H9 (cell line): ENCODE measurements around the gene KIF12. TPM values are rescaled to one million over a fixed set of nuclear protein-coding genes. Genes with fewer than 3 reads are reported as not detected.

Experiments
- DNase-seq: peaks from one replicate; pipeline ENCODE4 v3.0.0-alpha.2; 2017
- H2AFZ ChIP-seq: one replicate; pipeline ENCODE4 v1.6.1; 2013; ENCODE audit warnings: mild to moderate bottlenecking, low read length, control low read depth, moderate library complexity
- H2AK5ac ChIP-seq: 2 replicates; pipeline ENCODE4 v1.6.1; 2013; ENCODE audit warnings: low read length, control low read depth, mixed read lengths; ENCODE audit not compliant: insufficient read length
- H2BK120ac ChIP-seq: one replicate; pipeline ENCODE4 v1.6.1; 2013; ENCODE audit warnings: low read depth, mild to moderate bottlenecking, low read length, control low read depth, inconsistent platforms; ENCODE audit not compliant: poor library complexity, severe bottlenecking
- H2BK12ac ChIP-seq: 2 replicates; pipeline ENCODE4 v1.6.1; 2013; ENCODE audit warnings: low read length, control low read depth, mixed read lengths, low read depth; ENCODE audit not compliant: insufficient read length
- H2BK15ac ChIP-seq: 2 replicates; pipeline ENCODE4 v1.6.1; 2013; ENCODE audit warnings: low read depth, low read length, control low read depth
- H2BK20ac ChIP-seq: one replicate; pipeline ENCODE4 v1.6.1; 2013; ENCODE audit warnings: low read depth, mild to moderate bottlenecking, low read length, control low read depth, inconsistent platforms; ENCODE audit not compliant: poor library complexity, severe bottlenecking
- H2BK5ac ChIP-seq: 2 replicates; pipeline ENCODE4 v1.6.1; 2013; ENCODE audit warnings: low read length, control low read depth, mixed read lengths; ENCODE audit not compliant: insufficient read length
- H3K14ac ChIP-seq: 2 replicates; pipeline ENCODE4 v1.6.1; 2013; ENCODE audit warnings: low read length, control low read depth; ENCODE audit not compliant: insufficient read depth
- H3K18ac ChIP-seq: 2 replicates; pipeline ENCODE4 v1.6.1; 2013; ENCODE audit warnings: low read depth, mild to moderate bottlenecking, mixed read lengths, low read length, control low read depth; ENCODE audit not compliant: insufficient read length
- H3K23ac ChIP-seq: 2 replicates; pipeline ENCODE4 v1.6.1; 2013; ENCODE audit warnings: low read length, control low read depth, mixed read lengths, low read depth; ENCODE audit not compliant: insufficient read length
- H3K23me2 ChIP-seq: 2 replicates; pipeline ENCODE4 v1.6.1; 2013; ENCODE audit warnings: low read depth, mild to moderate bottlenecking, mixed read lengths, low read length, control low read depth; ENCODE audit not compliant: insufficient read length, poor library complexity, severe bottlenecking
- H3K27ac ChIP-seq: 2 replicates; pipeline ENCODE4 v1.5.1; 2013; ENCODE audit warnings: low read length, control low read depth, mixed read lengths, low read depth; ENCODE audit not compliant: insufficient read length
- H3K27me3 ChIP-seq: 2 replicates; pipeline ENCODE4 v1.6.1; 2013; ENCODE audit warnings: low read length, control low read depth, inconsistent platforms; ENCODE audit not compliant: insufficient read depth
- H3K4ac ChIP-seq: 2 replicates; pipeline ENCODE4 v1.6.1; 2013; ENCODE audit warnings: low read depth, mild to moderate bottlenecking, control low read depth, inconsistent platforms, low read length, moderate library complexity
- H3K4me1 ChIP-seq: 2 replicates; pipeline ENCODE4 v1.6.1; 2013; ENCODE audit warnings: low read length, control low read depth, inconsistent platforms; ENCODE audit not compliant: insufficient read depth
- H3K4me2 ChIP-seq: 2 replicates; pipeline ENCODE4 v1.6.1; 2013; ENCODE audit warnings: low read length, control low read depth, mixed read lengths; ENCODE audit not compliant: insufficient read length, insufficient read depth
- H3K56ac ChIP-seq: 2 replicates; pipeline ENCODE4 v1.6.1; 2013; ENCODE audit warnings: low read depth, mild to moderate bottlenecking, mixed read lengths, low read length, control low read depth; ENCODE audit not compliant: insufficient read length
- H3K79me1 ChIP-seq: 2 replicates; pipeline ENCODE4 v1.6.1; 2013; ENCODE audit warnings: low read depth, mild to moderate bottlenecking, moderate library complexity, low read length, control low read depth, inconsistent platforms; ENCODE audit not compliant: insufficient read depth, poor library complexity, severe bottlenecking
- H3K79me2 ChIP-seq: 2 replicates; pipeline ENCODE4 v1.6.1; 2013; ENCODE audit warnings: low read length, control low read depth, inconsistent platforms; ENCODE audit not compliant: insufficient read depth
- H3K9ac ChIP-seq: 2 replicates; pipeline ENCODE4 v1.6.1; 2013; ENCODE audit warnings: low read length, control low read depth, mixed read lengths; ENCODE audit not compliant: insufficient read length; ENCODE audit errors: extremely low read depth
- H3K9me3 ChIP-seq: one replicate; pipeline ENCODE4 v1.6.1; 2013; ENCODE audit warnings: low read depth, low read length, inconsistent platforms; ENCODE audit not compliant: control insufficient read depth
- H3T11ph ChIP-seq: one replicate; pipeline ENCODE4 v1.6.1; 2013; ENCODE audit warnings: mild to moderate bottlenecking, low read length, control low read depth, inconsistent platforms
- H4K20me1 ChIP-seq: one replicate; pipeline ENCODE4 v1.6.1; 2013; ENCODE audit not compliant: control insufficient read depth, insufficient read length, insufficient read depth
- H4K5ac ChIP-seq: 2 replicates; pipeline ENCODE4 v1.6.1; 2013; ENCODE audit warnings: low read depth, mild to moderate bottlenecking, mixed read lengths, low read length, control low read depth; ENCODE audit not compliant: insufficient read length
- H4K8ac ChIP-seq: replicated peaks from 2 replicates; pipeline ENCODE4 v1.6.1; 2013; ENCODE audit warnings: low read length, control low read depth, mixed read lengths, low read depth; ENCODE audit not compliant: insufficient read length
- H4K91ac ChIP-seq: 2 replicates; pipeline ENCODE4 v1.6.1; 2013; ENCODE audit warnings: low read depth, mild to moderate bottlenecking, moderate library complexity, mixed read lengths, low read length, control low read depth; ENCODE audit not compliant: insufficient read length
- H3K27ac Mint-ChIP-seq, 3 experiments: 2 replicates in 2 of 3; 3 replicates in 1 of 3; pipeline ENCODE4 v1.8.0; 2020 to 2021; ENCODE audit warnings: mixed read lengths in 3 of 3, mild to moderate bottlenecking in 1 of 3, moderate library complexity in 1 of 3
- H3K27me3 Mint-ChIP-seq: 2 replicates; pipeline ENCODE4 v1.8.0; 2021; ENCODE audit warnings: low read depth, mild to moderate bottlenecking, moderate library complexity, mixed read lengths
- H3K36me3 Mint-ChIP-seq, 3 experiments: 2 replicates in 2 of 3; 3 replicates in 1 of 3; pipeline ENCODE4 v1.8.0; 2020 to 2021; ENCODE audit warnings: low read depth in 3 of 3, mixed read lengths in 3 of 3; ENCODE audit not compliant: insufficient read depth in 1 of 3
- H3K4me1 Mint-ChIP-seq, 2 experiments: 2 replicates each; pipeline ENCODE4 v1.8.0; 2020; ENCODE audit warnings: mixed read lengths in 2 of 2
- H3K4me3 Mint-ChIP-seq, 2 experiments: 2 replicates in 1 of 2; 3 replicates in 1 of 2; pipeline ENCODE4 v1.8.0; 2020 to 2021; ENCODE audit warnings: mild to moderate bottlenecking in 2 of 2, mixed read lengths in 2 of 2, moderate library complexity in 1 of 2
- H3K9me3 Mint-ChIP-seq, 2 experiments: 2 replicates in 1 of 2; 3 replicates in 1 of 2; pipeline ENCODE4 v1.8.0; 2020; ENCODE audit warnings: mild to moderate bottlenecking in 2 of 2, mixed read lengths in 2 of 2, moderate library complexity in 1 of 2
- WGBS: extraction: QIAGEN DNeasy Blood & Tissue Kit; methylation state at CpG from one replicate; pipeline ENCODE4 v1.1.7; 2013; ENCODE audit warnings: missing lambda C conversion rate, low lambda C conversion rate, mixed read lengths; ENCODE audit not compliant: insufficient read length; ENCODE audit errors: extremely low coverage; 5-methylcytosine and 5-hydroxymethylcytosine counted together
- total RNA-seq: library from RNA; stranded (reverse); gene quantifications from 2 replicates; pipeline ENCODE4 v1.2.1, GENCODE V29; 2021
- TF ChIP-seq, protein P1 (sequence below): fragments of 200-600 bp; sonication (generic); conservative IDR thresholded peaks from 3 replicates; pipeline ENCODE4 v1.8.0; 2021; ENCODE audit warnings: antibody characterized with exemption, mild to moderate bottlenecking

Gene KIF12
- total RNA-seq, 1 experiment from 2014 or later = 3.3 TPM

DNA sequence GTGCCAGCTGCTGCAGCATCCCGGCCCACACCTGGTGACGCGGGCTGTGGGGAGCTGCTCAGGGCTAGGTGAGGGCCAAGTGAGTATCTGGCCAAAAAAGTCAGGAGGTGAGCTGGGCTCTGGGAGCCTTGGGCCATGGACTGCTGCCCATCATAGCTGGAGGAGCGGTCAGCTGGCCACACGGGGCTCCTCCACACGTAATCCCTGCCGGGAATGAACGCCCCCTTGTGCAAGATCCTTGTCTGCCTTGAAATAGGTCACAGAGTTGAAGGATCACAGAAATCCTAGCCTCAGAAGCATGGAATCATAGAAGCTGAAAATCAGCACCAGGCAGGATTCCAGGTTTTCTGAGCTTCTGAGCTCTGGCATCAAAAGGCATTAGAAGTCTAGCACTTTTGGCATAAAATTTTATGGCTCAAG, 39.5 kb upstream of the KIF12 start:
- Histone ChIP-seq H2BK5ac (no peak overlapping the region), H2AK5ac (no peak overlapping the region), H3K79me1 (no peaks in the 10 kb centered on the region), H4K5ac (no peak overlapping the region), H2BK120ac (no peak overlapping the region), H3K14ac (no peak overlapping the region; the same call in 1 of the 2 replicates), H4K20me1 (no peaks in the 10 kb centered on the region), H3K23me2 (no peaks in the 10 kb centered on the region), H3K4me1 (no peaks in the 10 kb centered on the region), H3K27ac (no peak overlapping the region), H3K56ac (no peak overlapping the region), H3K27me3 (no peaks in the 10 kb centered on the region; the same call in 1 of the 2 replicates), H2BK15ac (no peak overlapping the region), H3K9me3 (no peaks in the 10 kb centered on the region), H4K91ac (no peak overlapping the region), H3K4me2 (no peak overlapping the region), H3T11ph (no peak overlapping the region), H2AFZ (no peak overlapping the region), H3K23ac (no peak overlapping the region), H2BK12ac (no peak overlapping the region), H3K79me2 (no peaks in the 10 kb centered on the region), H3K4ac (no peak overlapping the region), H3K9ac (no peak overlapping the region), H3K18ac (no peak overlapping the region), H2BK20ac (no peak overlapping the region), H4K8ac (no peak overlapping the region)
- H3K36me3 Mint-ChIP-seq = no peaks in the 10 kb centered on the region
- H3K4me3 Mint-ChIP-seq = no peak overlapping the region
- H3K9me3 Mint-ChIP-seq = no peaks in the 10 kb centered on the region
- H3K4me1 Mint-ChIP-seq = no peaks in the 10 kb centered on the region
- TF ChIP-seq, protein P1, sequence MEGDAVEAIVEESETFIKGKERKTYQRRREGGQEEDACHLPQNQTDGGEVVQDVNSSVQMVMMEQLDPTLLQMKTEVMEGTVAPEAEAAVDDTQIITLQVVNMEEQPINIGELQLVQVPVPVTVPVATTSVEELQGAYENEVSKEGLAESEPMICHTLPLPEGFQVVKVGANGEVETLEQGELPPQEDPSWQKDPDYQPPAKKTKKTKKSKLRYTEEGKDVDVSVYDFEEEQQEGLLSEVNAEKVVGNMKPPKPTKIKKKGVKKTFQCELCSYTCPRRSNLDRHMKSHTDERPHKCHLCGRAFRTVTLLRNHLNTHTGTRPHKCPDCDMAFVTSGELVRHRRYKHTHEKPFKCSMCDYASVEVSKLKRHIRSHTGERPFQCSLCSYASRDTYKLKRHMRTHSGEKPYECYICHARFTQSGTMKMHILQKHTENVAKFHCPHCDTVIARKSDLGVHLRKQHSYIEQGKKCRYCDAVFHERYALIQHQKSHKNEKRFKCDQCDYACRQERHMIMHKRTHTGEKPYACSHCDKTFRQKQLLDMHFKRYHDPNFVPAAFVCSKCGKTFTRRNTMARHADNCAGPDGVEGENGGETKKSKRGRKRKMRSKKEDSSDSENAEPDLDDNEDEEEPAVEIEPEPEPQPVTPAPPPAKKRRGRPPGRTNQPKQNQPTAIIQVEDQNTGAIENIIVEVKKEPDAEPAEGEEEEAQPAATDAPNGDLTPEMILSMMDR = no peak; the same call in 2 of the 3 replicates
- no CpG with 5 or more reads among the region's 8 CpGs for WGBS
- DNase-seq = no peak
- H3K27me3 Mint-ChIP-seq = peaks cover 70% of the 10 kb centered on the region
- no peak overlapping the region for H3K27ac Mint-ChIP-seq
